ENCODE measurements around the gene KRTAP10-7. TPM values are rescaled to one million over a fixed set of nuclear protein-coding genes. Genes with fewer than 3 reads are reported as not detected.

Gene KRTAP10-7
- total and polyA plus RNA-seq, 2 experiments from 2014 or later, result not detected

- Histone ChIP-seq H3K27me3 (ENCODE audit: insufficient read depth) (no peaks in the 10 kb centered on the region), H3K36me3 (ENCODE audit: insufficient read depth) (no peaks in the 10 kb centered on the region), H3K4me2 (no peak overlapping the region), H3K9me2 (ENCODE audit: insufficient read depth) (no peaks in the 10 kb centered on the region), H3K79me2 (replicated peaks; ENCODE audit: insufficient read depth) (no peaks in the 10 kb centered on the region), H3F3A (replicated peaks; ENCODE audit: low read depth) (no peaks in the 10 kb centered on the region), H3K4me3 (no peak overlapping the region), H3K27ac (ENCODE audit: low read depth) (no peak overlapping the region), H2AFZ (0 out of 2 replicates have a peak overlapping the region, but pooled peaks have one; percentile 38), H4K20me1 (replicated peaks; ENCODE audit: insufficient read depth) (no peaks in the 10 kb centered on the region), H3K4me1 (ENCODE audit: insufficient read depth) (no peaks in the 10 kb centered on the region)
- peaks cover 43% of the 10 kb centered on the region for H3K9me3 Mint-ChIP-seq
- ATAC-seq, result no peak
- no peak for DNase-seq (ENCODE audit: low spot score)
- H3K36me3 Mint-ChIP-seq (ENCODE audit: low read depth), result peaks cover 7% of the 10 kb centered on the region
- peaks cover 3% of the 10 kb centered on the region for H3K4me1 Mint-ChIP-seq
- H3K27me3 Mint-ChIP-seq (ENCODE audit: insufficient read depth, low read depth, poor library complexity), result peaks cover 16% of the 10 kb centered on the region
- H3K27ac Mint-ChIP-seq, result no peak overlapping the region
- no peak overlapping the region for H3K4me3 Mint-ChIP-seq
- no peak for TF ChIP-seq NANOG (IDR thresholded peaks at IDR 0.05; ENCODE audit: borderline replicate concordance)
- no peak for TF ChIP-seq CREB1 (CRISPR knock-in tag; IDR thresholded peaks at IDR 0.05; ENCODE audit: low read depth)
- no peak for TF ChIP-seq JUNB (IDR thresholded peaks at IDR 0.05; ENCODE audit: unreplicated experiment)
- TF ChIP-seq ETS1 (IDR thresholded peaks at IDR 0.05), result no peak
- TF ChIP-seq, protein P1, sequence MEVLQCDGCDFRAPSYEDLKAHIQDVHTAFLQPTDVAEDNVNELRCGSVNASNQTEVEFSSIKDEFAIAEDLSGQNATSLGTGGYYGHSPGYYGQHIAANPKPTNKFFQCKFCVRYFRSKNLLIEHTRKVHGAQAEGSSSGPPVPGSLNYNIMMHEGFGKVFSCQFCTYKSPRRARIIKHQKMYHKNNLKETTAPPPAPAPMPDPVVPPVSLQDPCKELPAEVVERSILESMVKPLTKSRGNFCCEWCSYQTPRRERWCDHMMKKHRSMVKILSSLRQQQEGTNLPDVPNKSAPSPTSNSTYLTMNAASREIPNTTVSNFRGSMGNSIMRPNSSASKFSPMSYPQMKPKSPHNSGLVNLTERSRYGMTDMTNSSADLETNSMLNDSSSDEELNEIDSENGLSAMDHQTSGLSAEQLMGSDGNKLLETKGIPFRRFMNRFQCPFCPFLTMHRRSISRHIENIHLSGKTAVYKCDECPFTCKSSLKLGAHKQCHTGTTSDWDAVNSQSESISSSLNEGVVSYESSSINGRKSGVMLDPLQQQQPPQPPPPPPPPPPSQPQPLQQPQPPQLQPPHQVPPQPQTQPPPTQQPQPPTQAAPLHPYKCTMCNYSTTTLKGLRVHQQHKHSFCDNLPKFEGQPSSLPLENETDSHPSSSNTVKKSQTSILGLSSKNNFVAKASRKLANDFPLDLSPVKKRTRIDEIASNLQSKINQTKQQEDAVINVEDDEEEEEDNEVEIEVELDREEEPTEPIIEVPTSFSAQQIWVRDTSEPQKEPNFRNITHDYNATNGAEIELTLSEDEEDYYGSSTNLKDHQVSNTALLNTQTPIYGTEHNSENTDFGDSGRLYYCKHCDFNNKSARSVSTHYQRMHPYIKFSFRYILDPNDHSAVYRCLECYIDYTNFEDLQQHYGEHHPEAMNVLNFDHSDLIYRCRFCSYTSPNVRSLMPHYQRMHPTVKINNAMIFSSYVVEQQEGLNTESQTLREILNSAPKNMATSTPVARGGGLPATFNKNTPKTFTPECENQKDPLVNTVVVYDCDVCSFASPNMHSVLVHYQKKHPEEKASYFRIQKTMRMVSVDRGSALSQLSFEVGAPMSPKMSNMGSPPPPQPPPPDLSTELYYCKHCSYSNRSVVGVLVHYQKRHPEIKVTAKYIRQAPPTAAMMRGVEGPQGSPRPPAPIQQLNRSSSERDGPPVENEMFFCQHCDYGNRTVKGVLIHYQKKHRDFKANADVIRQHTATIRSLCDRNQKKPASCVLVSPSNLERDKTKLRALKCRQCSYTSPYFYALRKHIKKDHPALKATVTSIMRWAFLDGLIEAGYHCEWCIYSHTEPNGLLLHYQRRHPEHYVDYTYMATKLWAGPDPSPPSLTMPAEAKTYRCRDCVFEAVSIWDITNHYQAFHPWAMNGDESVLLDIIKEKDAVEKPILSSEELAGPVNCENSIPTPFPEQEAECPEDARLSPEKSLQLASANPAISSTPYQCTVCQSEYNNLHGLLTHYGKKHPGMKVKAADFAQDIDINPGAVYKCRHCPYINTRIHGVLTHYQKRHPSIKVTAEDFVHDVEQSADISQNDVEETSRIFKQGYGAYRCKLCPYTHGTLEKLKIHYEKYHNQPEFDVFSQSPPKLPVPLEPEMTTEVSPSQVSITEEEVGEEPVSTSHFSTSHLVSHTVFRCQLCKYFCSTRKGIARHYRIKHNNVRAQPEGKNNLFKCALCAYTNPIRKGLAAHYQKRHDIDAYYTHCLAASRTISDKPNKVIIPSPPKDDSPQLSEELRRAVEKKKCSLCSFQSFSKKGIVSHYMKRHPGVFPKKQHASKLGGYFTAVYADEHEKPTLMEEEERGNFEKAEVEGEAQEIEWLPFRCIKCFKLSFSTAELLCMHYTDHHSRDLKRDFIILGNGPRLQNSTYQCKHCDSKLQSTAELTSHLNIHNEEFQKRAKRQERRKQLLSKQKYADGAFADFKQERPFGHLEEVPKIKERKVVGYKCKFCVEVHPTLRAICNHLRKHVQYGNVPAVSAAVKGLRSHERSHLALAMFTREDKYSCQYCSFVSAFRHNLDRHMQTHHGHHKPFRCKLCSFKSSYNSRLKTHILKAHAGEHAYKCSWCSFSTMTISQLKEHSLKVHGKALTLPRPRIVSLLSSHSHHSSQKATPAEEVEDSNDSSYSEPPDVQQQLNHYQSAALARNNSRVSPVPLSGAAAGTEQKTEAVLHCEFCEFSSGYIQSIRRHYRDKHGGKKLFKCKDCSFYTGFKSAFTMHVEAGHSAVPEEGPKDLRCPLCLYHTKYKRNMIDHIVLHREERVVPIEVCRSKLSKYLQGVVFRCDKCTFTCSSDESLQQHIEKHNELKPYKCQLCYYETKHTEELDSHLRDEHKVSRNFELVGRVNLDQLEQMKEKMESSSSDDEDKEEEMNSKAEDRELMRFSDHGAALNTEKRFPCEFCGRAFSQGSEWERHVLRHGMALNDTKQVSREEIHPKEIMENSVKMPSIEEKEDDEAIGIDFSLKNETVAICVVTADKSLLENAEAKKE (CRISPR knock-in tag; IDR thresholded peaks at IDR 0.05), result no peak
- TF ChIP-seq STAT1 (IDR thresholded peaks at IDR 0.05; ENCODE audit: unreplicated experiment), result no peak
- no peak for TF ChIP-seq REST (IDR thresholded peaks at IDR 0.05; ENCODE audit: unreplicated experiment)
- TF ChIP-seq EZH2phosphoT487 (IDR thresholded peaks at IDR 0.05; ENCODE audit: unreplicated experiment), result no peak
- TF ChIP-seq ZNF331 (CRISPR knock-in tag; IDR thresholded peaks at IDR 0.05; ENCODE audit: low read depth), result no peak
- TF ChIP-seq EZH2 (IDR thresholded peaks at IDR 0.05; ENCODE audit: low read depth, unreplicated experiment), result no peak
- TF ChIP-seq ZNF114 (CRISPR knock-in tag; IDR thresholded peaks at IDR 0.05), result no peak
- TF ChIP-seq POLR2AphosphoS5 (IDR thresholded peaks at IDR 0.05; ENCODE audit: low read depth), result no peak
- TF ChIP-seq, protein P2, sequence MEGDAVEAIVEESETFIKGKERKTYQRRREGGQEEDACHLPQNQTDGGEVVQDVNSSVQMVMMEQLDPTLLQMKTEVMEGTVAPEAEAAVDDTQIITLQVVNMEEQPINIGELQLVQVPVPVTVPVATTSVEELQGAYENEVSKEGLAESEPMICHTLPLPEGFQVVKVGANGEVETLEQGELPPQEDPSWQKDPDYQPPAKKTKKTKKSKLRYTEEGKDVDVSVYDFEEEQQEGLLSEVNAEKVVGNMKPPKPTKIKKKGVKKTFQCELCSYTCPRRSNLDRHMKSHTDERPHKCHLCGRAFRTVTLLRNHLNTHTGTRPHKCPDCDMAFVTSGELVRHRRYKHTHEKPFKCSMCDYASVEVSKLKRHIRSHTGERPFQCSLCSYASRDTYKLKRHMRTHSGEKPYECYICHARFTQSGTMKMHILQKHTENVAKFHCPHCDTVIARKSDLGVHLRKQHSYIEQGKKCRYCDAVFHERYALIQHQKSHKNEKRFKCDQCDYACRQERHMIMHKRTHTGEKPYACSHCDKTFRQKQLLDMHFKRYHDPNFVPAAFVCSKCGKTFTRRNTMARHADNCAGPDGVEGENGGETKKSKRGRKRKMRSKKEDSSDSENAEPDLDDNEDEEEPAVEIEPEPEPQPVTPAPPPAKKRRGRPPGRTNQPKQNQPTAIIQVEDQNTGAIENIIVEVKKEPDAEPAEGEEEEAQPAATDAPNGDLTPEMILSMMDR (conservative IDR thresholded peaks at IDR 0.05; ENCODE audit: low read depth in 2 of 2), result no peak
Observed at GRCh38 chr21:44572959-44573583, 27.3 kb upstream of the KRTAP10-7 start.
